Vagina (tissue), 2 donors: ENCODE measurements around the gene NSMCE4A. TPM values are rescaled to one million over a fixed set of nuclear protein-coding genes. Genes with fewer than 3 reads are reported as not detected.
A peak's percentile ranks its signal among the peaks of the same experiment; 100 is the strongest.
"Not testable (repeated sequence)": the region's sequence is repeated elsewhere in the genome, so short reads cannot be mapped to it uniquely, and the experiment has no call there.

Experiments used
- DNase-seq, 2 donors: peaks; one replicate each; pipeline ENCODE4 v3.0.0-alpha.2; 2017; ENCODE audit errors: extremely low spot score in 2 of 2
- H3K27ac ChIP-seq: fragments of 200-600 bp; sonication (generic); one replicate; pipeline ENCODE4 v1.5.1; 2019
- H3K27me3 ChIP-seq: fragments of 200-600 bp; sonication (generic); one replicate; pipeline ENCODE4 v1.5.1; 2019
- H3K36me3 ChIP-seq, 2 donors: fragments of 200-600 bp; sonication (generic); one replicate each; pipeline ENCODE4 v1.5.1; 2017 to 2019
- H3K4me1 ChIP-seq: fragments of 200-600 bp; sonication (generic); one replicate; pipeline ENCODE4 v1.5.1; 2019
- H3K4me3 ChIP-seq, 2 donors: fragments of 200-600 bp; sonication (generic); 1 replicate in 1 of 2; 2 replicates in 1 of 2; pipeline ENCODE4 v1.5.1; 2016 to 2019
- H3K9me3 ChIP-seq: fragments of 200-600 bp; sonication (generic); one replicate; pipeline ENCODE4 v1.5.1; 2019
- POLR2A ChIP-seq, 2 donors: fragments of 450-650 bp; IDR thresholded peaks; one replicate each; pipeline ENCODE4 v1.6.1; 2017; ENCODE audit warnings: antibody characterized with exemption in 2 of 2, mild to moderate bottlenecking in 2 of 2, moderate library complexity in 2 of 2
- POLR2AphosphoS5 ChIP-seq, 2 donors: sonication (generic); formaldehyde crosslinking; IDR thresholded peaks; one replicate each; pipeline ENCODE4 v1.9.0; 2017; ENCODE audit warnings: antibody characterized with exemption in 2 of 2, mild to moderate bottlenecking in 2 of 2, low read depth in 1 of 2; ENCODE audit not compliant: insufficient read depth in 1 of 2
- intact Hi-C: fragments of 100-400 bp; cut with DNase I; formaldehyde crosslinking; loops from one replicate; pipeline ENCODE4 v1.15.1; 2023
- total RNA-seq: library from RNA; depleted of rRNA; stranded (reverse); fragments of >200 nt; gene quantifications from one replicate; pipeline ENCODE4 v1.2.3, GENCODE V29; 2016
- TF ChIP-seq, protein P1 (sequence below), 3 experiments: fragments of 450-650 bp in 2 of 3; fragments of 200-600 bp in 1 of 3; sonication (generic) in 1 of 3; IDR thresholded peaks; one replicate each; pipeline ENCODE4 v1.5.1; 2017 to 2019; ENCODE audit warnings: antibody characterized with exemption in 3 of 3, mild to moderate bottlenecking in 2 of 3, moderate library complexity in 2 of 3

NSMCE4A gene
- total RNA-seq, 1 donor from 2014 or later, result 80.8 TPM

DNA sequence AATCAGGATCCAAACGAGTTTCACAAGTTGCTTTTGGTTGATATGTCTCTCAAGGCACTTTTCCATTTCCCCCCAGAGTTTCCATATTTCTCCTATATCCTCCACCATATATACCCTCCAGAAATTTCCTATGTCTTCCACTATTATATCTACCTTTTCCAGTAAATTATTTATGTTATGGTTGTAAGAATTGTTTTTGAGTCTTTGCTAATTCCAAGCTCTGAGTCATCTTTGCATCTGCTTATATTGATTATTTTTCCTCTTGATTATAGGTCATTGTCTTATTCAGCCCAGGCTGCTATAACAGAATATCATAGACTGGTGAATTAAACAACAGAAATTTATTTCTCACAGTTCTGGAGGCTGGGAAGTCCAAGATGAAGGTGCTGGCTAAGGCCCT is 26.7 kb upstream of the NSMCE4A start:
- H3K27me3 ChIP-seq, result no peaks in the 10 kb centered on the region
- H3K27ac ChIP-seq, result no peak overlapping the region
- H3K4me1 ChIP-seq, result no peaks in the 10 kb centered on the region
- intact Hi-C loops, result no loop called here
- no peaks in the 10 kb centered on the region for H3K9me3 ChIP-seq
- no peaks in the 10 kb centered on the region for H3K36me3 ChIP-seq
- no peak for TF ChIP-seq POLR2A (IDR thresholded peaks at IDR 0.05)
- TF ChIP-seq, protein P1, sequence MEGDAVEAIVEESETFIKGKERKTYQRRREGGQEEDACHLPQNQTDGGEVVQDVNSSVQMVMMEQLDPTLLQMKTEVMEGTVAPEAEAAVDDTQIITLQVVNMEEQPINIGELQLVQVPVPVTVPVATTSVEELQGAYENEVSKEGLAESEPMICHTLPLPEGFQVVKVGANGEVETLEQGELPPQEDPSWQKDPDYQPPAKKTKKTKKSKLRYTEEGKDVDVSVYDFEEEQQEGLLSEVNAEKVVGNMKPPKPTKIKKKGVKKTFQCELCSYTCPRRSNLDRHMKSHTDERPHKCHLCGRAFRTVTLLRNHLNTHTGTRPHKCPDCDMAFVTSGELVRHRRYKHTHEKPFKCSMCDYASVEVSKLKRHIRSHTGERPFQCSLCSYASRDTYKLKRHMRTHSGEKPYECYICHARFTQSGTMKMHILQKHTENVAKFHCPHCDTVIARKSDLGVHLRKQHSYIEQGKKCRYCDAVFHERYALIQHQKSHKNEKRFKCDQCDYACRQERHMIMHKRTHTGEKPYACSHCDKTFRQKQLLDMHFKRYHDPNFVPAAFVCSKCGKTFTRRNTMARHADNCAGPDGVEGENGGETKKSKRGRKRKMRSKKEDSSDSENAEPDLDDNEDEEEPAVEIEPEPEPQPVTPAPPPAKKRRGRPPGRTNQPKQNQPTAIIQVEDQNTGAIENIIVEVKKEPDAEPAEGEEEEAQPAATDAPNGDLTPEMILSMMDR (IDR thresholded peaks at IDR 0.05), result no peak
- TF ChIP-seq POLR2AphosphoS5 (IDR thresholded peaks at IDR 0.05; ENCODE audit: insufficient read depth in 1 of 2, low read depth in 1 of 2), result no peak
- H3K4me3 ChIP-seq, result no peak overlapping the region
- DNase-seq, result no peak

DNA sequence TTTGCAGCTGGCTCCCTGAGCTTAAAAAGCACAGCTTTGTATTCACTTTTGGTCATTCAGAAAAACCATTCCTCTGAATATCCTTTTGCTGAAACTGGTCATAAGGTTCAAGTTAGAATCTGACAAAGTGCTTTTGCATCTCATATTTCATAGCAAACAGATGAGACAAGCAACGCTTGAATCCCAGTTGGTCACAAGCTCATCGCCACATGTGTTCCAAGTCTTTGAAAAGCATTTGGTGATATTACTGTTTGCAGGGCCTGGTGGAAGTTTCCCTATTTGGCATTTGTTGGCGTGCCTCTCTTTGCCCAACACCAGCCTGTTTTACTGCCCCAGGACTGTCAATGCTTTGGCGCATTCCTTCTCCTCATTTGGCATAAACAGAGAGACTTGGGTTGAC is 24.3 kb upstream of the NSMCE4A start:
- Histone ChIP-seq H3K27ac (no peak overlapping the region), H3K36me3 (no peaks in the 10 kb centered on the region), H3K4me1 (peaks cover 18% of the 10 kb centered on the region), H3K9me3 (no peaks in the 10 kb centered on the region), H3K27me3 (no peaks in the 10 kb centered on the region), H3K4me3 (no peak overlapping the region)
- intact Hi-C loops, result no loop called here
- TF ChIP-seq POLR2AphosphoS5 (IDR thresholded peaks at IDR 0.05; ENCODE audit: insufficient read depth in 1 of 2, low read depth in 1 of 2), result no peak
- TF ChIP-seq POLR2A (IDR thresholded peaks at IDR 0.05), result no peak
- TF ChIP-seq, protein P1 (IDR thresholded peaks at IDR 0.05), result no peak
- no peak for DNase-seq

GRCh38 chr10:121998462-121998861 is 23.4 kb upstream of the NSMCE4A start:
- intact Hi-C loops, result no loop called here
- H3K4me1 ChIP-seq, result peaks cover 23% of the 10 kb centered on the region

GRCh38 chr10:121994429-121994941 is 19.5 kb upstream of the NSMCE4A start:
- Histone ChIP-seq H3K9me3 (no peaks in the 10 kb centered on the region), H3K36me3 (no peaks in the 10 kb centered on the region), H3K27ac (peak overlapping the region; percentile 81), H3K27me3 (no peaks in the 10 kb centered on the region), H3K4me1 (peaks cover 23% of the 10 kb centered on the region), H3K4me3 (peak overlapping the region in 1 of 2 donors; percentile 16)
- DNase-seq, result no peak
- intact Hi-C loops, result no loop called here
- peak; percentile 45 to 48 for TF ChIP-seq POLR2AphosphoS5 (IDR thresholded peaks at IDR 0.05; ENCODE audit: insufficient read depth in 1 of 2, low read depth in 1 of 2)
- TF ChIP-seq, protein P1 (IDR thresholded peaks at IDR 0.05), result no peak
- no peak for TF ChIP-seq POLR2A (IDR thresholded peaks at IDR 0.05)

More at GRCh38 chr10:121998462-121998861, 23.4 kb upstream of the NSMCE4A start:
- TF ChIP-seq, protein P1 (IDR thresholded peaks at IDR 0.05), result no peak
- no peak for TF ChIP-seq POLR2AphosphoS5 (IDR thresholded peaks at IDR 0.05; ENCODE audit: insufficient read depth in 1 of 2, low read depth in 1 of 2)
- no peak for TF ChIP-seq POLR2A (IDR thresholded peaks at IDR 0.05)
- Histone ChIP-seq H3K27ac (no peak overlapping the region), H3K36me3 (no peaks in the 10 kb centered on the region), H3K27me3 (no peaks in the 10 kb centered on the region), H3K4me3 (no peak overlapping the region), H3K9me3 (no peaks in the 10 kb centered on the region)
- no peak for DNase-seq

GRCh38 chr10:121991727-121992126 is 16.7 kb upstream of the NSMCE4A start:
- DNase-seq, H3K27ac ChIP-seq, intact Hi-C loops, H3K36me3 ChIP-seq, H3K4me3 ChIP-seq, H3K27me3 ChIP-seq, H3K9me3 ChIP-seq: not testable (repeated sequence)
- H3K4me1 ChIP-seq, result peaks cover 23% of the 10 kb centered on the region
